ENCODE results near the gene SERPINC1. TPM values are rescaled to one million over a fixed set of nuclear protein-coding genes. Genes with fewer than 3 reads are reported as not detected.

Gene SERPINC1
- total and polyA plus RNA-seq, 2 donors from 2014 or later = 0.41 to 0.82 TPM

DNA sequence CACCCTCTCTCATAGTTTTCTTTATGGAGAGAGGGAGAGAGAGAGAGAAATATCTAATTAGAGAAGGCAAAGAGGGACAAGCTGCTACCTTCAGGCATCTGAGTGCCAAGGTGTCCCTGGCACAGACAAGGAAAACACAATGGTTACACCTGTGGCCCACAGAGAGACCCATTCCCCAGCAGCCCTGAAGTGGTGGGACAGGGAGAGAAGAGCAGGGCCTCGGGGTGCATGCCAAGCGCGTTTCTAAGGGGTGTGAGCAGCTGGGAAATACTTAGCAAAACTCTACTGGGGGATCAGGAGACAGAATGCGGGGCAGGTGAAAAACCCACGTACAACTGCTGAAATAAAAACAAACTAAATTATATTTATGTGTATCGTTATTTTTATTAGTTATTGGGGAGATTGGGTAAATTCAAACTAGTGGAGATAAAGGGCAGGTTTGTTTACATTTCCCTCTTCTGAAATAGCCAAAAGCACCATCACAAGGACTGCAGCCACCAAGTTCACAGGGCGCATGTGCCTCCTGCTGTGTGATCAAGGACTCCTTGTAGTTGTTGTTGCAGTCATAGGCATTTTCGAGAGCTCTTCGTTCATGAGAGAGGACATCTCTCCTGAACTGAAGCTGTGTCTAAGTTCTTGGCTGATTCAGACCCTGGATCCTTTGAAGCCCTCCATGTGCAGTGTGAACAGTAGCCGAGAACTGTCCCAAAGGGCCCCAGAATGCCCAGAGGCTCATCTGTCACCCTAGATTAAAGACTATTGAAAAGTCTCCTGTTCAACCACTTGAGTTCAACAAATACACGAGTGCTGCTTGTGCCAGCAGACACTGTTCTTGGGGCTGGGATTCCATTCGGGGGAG, 737 bp upstream of the SERPINC1 start:
- no peak for FAIRE-seq
- Histone ChIP-seq H3K27ac (ENCODE audit: low read depth in 2 of 2, low read length in 2 of 2) (no peak overlapping the region), H3K9ac (ENCODE audit: low read length in 3 of 3) (no peak overlapping the region), H3K27me3 (ENCODE audit: control insufficient read depth, insufficient read depth, low read length) (no peaks in the 10 kb centered on the region), H3K9me3 (ENCODE audit: control insufficient read depth in 2 of 3, insufficient read depth in 1 of 3, low read length in 3 of 3) (no peaks in the 10 kb centered on the region), H3K4me3 (ENCODE audit: low read length in 3 of 3) (no peak overlapping the region), H3K36me3 (ENCODE audit: control insufficient read depth in 2 of 3, insufficient read depth in 3 of 3, low read length in 3 of 3) (no peaks in the 10 kb centered on the region), H3K4me1 (ENCODE audit: control insufficient read depth in 2 of 3, insufficient read depth in 2 of 3, low read depth in 1 of 3, low read length in 3 of 3) (no peaks in the 10 kb centered on the region)
- intact Hi-C loops (cut with DNase I) = no loop called here
- TF ChIP-seq, protein P1, sequence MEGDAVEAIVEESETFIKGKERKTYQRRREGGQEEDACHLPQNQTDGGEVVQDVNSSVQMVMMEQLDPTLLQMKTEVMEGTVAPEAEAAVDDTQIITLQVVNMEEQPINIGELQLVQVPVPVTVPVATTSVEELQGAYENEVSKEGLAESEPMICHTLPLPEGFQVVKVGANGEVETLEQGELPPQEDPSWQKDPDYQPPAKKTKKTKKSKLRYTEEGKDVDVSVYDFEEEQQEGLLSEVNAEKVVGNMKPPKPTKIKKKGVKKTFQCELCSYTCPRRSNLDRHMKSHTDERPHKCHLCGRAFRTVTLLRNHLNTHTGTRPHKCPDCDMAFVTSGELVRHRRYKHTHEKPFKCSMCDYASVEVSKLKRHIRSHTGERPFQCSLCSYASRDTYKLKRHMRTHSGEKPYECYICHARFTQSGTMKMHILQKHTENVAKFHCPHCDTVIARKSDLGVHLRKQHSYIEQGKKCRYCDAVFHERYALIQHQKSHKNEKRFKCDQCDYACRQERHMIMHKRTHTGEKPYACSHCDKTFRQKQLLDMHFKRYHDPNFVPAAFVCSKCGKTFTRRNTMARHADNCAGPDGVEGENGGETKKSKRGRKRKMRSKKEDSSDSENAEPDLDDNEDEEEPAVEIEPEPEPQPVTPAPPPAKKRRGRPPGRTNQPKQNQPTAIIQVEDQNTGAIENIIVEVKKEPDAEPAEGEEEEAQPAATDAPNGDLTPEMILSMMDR (IDR thresholded peaks at IDR 0.05; ENCODE audit: borderline replicate concordance, extremely low read depth, insufficient read depth) = no peak
- no peak for DNase-seq

DNA sequence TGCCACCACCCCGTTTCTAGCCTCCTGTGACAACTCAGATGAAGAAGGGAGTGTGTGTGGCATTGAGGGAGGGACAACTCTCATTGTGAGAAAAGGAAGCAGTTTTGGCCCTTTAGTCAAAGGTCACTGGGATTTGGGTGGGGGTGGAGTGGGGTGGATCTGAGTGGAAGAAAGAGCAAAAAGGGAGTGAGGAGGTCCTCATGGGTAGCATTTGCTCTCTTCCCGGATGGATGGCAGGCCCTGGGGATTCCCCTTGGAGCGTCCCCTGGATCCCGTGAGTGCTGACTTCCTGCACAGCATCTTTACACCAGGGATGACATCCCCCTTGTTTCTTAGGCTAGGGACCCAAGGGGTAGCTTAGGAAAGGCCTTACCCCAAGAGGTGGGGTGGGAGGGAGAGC, 460 bp downstream of the SERPINC1 start:
- FAIRE-seq = no peak
- H3K36me3 ChIP-seq (ENCODE audit: control insufficient read depth in 2 of 3, insufficient read depth in 3 of 3, low read length in 3 of 3) = no peaks in the 10 kb centered on the region
- TF ChIP-seq, protein P1 (IDR thresholded peaks at IDR 0.05; ENCODE audit: borderline replicate concordance, extremely low read depth, insufficient read depth) = no peak

DNA sequence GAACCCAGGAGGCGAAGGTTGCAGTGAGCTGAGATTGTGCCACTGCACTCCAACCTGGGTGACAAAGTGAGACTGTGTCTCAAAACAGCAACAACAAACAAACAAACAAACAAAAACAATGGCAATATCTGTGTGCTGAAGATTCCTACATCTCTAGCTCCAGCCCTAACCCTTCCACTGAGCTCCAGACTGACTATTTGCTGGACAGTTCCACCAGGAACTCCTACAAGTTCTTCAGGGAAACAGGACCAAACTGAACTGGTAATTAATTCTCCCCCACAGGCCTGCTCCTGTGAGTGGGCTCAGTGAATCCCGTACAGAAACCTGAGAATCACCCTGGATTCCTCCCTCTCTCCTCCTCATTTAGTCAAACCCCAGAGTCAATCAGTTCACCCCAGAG, 1.5 kb downstream of the SERPINC1 start:
- Histone ChIP-seq H3K4me1 (ENCODE audit: control insufficient read depth in 2 of 3, insufficient read depth in 2 of 3, low read depth in 1 of 3, low read length in 3 of 3) (no peaks in the 10 kb centered on the region), H3K9ac (ENCODE audit: low read length in 3 of 3) (no peak overlapping the region), H3K27me3 (ENCODE audit: control insufficient read depth, insufficient read depth, low read length) (no peaks in the 10 kb centered on the region), H3K4me3 (ENCODE audit: low read length in 3 of 3) (no peak overlapping the region), H3K9me3 (ENCODE audit: control insufficient read depth in 2 of 3, insufficient read depth in 1 of 3, low read length in 3 of 3) (no peaks in the 10 kb centered on the region), H3K36me3 (ENCODE audit: control insufficient read depth in 2 of 3, insufficient read depth in 3 of 3, low read length in 3 of 3) (no peaks in the 10 kb centered on the region), H3K27ac (ENCODE audit: low read depth in 2 of 2, low read length in 2 of 2) (no peak overlapping the region)
- no peak for FAIRE-seq
- intact Hi-C loops (cut with DNase I) = no loop called here
- DNase-seq = peak in 2 of 5 donors; percentile 18 to 27
- TF ChIP-seq, protein P1 (IDR thresholded peaks at IDR 0.05; ENCODE audit: borderline replicate concordance, extremely low read depth, insufficient read depth) = no peak

More for the DNA sequence above, 460 bp downstream of the SERPINC1 start:
- DNase-seq = no peak
- H3K4me1 ChIP-seq (ENCODE audit: control insufficient read depth in 2 of 3, insufficient read depth in 2 of 3, low read depth in 1 of 3, low read length in 3 of 3) = no peaks in the 10 kb centered on the region
- no peaks in the 10 kb centered on the region for H3K9me3 ChIP-seq (ENCODE audit: control insufficient read depth in 2 of 3, insufficient read depth in 1 of 3, low read length in 3 of 3)
- H3K27ac ChIP-seq (ENCODE audit: low read depth in 2 of 2, low read length in 2 of 2) = no peak overlapping the region
- no peak overlapping the region for H3K4me3 ChIP-seq (ENCODE audit: low read length in 3 of 3)
- H3K9ac ChIP-seq (ENCODE audit: low read length in 3 of 3) = no peak overlapping the region
- intact Hi-C loops (cut with DNase I) = no loop called here
- H3K27me3 ChIP-seq (ENCODE audit: control insufficient read depth, insufficient read depth, low read length) = no peaks in the 10 kb centered on the region

Data from kidney (tissue), 14 donors.